HG03139 (cell line): Measurements from ENCODE around the gene CLEC6A.
A peak's percentile ranks its signal among the peaks of the same experiment; 100 is the strongest.
"Not testable (repeated sequence)": the region's sequence is repeated elsewhere in the genome, so short reads cannot be mapped to it uniquely, and the experiment has no call there.

Experiments used
- ATAC-seq: cut with Tn5 transposase; IDR thresholded peaks from one replicate; pipeline ENCODE4 v1.9.1; 2021; ENCODE audit not compliant: unreplicated experiment

CLEC6A gene

DNA sequence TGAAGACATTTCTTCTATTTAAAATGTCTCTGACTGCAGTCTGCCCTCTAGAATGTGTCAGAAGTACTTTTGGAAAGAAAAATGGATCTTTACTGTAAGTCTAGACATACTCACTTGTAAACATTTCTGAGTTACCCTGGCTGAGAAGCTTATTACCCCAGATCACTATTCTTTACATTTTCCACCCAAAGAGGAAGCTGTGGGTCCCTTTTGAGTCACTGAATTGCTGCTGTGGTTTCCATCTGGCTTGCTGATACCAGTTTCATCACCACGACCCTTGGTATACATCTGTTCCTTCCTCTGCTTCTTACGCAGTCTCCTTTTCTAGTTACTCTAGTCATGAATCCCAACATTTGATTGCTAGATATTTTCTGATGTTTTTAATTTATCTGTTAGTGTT is 37.3 kb downstream of the CLEC6A start:
- ATAC-seq, result peak; percentile 97

GRCh38 chr12:8495671-8496070 is 39.9 kb downstream of the CLEC6A start:
- ATAC-seq, result not testable (repeated sequence)

GRCh38 chr12:8496074-8496473 is 40.3 kb downstream of the CLEC6A start:
- ATAC-seq, result not testable (repeated sequence)

DNA sequence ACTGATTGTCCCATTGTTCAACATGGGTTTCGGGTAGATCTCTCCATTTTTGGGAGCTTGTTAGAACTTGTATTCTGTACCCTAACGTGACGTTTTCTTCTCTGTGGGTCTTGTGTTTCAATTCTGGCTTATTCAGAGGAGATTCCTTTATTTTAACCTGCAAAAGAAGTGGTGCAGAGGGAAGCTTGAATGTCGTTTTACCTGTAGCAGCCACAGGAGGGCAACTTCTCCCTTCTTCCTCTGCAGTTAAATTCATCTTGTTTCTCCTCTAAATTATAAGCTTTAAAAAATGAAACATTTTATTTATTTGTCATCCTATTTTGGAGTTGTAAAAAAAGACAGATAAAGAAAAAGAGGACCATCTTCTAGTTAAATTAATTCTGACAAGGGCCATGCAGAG is 43.9 kb downstream of the CLEC6A start:
- ATAC-seq, result no peak

DNA sequence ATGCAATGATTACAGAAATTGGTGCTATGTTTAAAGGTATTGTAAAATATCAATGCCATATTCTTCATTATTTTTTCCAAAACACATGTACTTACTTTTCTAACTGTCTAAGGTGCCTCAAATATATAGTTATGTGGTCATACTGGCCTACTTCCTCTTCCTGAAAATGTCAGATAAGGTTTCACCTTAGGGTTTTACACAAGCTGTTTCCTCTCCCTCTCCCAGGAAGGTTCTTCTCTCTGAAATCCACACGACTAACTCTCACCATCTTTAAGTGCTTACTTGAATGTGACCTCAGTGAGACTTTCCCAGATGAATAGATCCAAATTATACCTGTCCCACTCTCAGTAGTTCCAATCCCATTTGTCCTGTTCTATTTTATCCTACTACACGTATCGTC is 46.0 kb downstream of the CLEC6A start:
- no peak for ATAC-seq

DNA sequence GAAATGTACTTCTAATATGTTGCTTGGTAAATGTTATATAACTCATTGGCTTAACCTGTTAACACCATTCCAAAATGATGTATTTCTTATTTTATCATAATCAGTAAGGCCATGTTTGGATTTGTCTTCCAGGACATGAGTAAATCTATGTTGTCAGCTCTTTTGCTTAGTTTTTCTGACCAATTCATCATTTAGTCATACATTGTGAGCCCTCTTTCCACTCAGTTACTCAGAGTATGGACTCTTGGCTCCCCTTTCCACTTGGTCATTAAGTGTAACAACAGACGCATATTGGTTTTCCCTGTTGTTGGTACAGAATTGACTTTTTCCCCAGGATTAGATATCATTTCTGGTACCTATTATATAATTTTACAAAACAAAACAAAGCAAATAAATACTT is 48.6 kb downstream of the CLEC6A start:
- ATAC-seq, result no peak

- no peak for ATAC-seq
Measured at GRCh38 chr12:8507596-8507995, 51.8 kb downstream of the CLEC6A start.

DNA sequence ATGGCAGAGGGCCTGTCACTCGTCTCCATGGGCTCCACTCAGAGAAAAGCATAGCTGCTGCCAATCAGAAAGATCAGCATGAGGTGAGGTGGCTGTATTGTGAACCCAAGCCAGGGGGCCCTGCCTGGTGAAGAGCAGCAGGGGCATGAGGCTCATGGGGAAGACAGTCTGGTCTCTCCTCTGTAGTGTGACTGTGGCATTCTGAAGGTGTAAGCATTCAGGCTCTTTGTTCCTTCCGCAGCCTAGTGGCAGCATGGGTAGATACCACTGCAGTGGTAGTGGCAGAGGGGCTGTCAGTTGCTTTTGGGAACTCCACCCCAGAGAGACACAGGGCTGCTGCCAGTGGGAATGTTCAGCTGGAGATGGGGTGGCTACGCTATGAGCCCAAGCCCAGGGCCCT is 52.5 kb downstream of the CLEC6A start:
- ATAC-seq, result no peak

DNA sequence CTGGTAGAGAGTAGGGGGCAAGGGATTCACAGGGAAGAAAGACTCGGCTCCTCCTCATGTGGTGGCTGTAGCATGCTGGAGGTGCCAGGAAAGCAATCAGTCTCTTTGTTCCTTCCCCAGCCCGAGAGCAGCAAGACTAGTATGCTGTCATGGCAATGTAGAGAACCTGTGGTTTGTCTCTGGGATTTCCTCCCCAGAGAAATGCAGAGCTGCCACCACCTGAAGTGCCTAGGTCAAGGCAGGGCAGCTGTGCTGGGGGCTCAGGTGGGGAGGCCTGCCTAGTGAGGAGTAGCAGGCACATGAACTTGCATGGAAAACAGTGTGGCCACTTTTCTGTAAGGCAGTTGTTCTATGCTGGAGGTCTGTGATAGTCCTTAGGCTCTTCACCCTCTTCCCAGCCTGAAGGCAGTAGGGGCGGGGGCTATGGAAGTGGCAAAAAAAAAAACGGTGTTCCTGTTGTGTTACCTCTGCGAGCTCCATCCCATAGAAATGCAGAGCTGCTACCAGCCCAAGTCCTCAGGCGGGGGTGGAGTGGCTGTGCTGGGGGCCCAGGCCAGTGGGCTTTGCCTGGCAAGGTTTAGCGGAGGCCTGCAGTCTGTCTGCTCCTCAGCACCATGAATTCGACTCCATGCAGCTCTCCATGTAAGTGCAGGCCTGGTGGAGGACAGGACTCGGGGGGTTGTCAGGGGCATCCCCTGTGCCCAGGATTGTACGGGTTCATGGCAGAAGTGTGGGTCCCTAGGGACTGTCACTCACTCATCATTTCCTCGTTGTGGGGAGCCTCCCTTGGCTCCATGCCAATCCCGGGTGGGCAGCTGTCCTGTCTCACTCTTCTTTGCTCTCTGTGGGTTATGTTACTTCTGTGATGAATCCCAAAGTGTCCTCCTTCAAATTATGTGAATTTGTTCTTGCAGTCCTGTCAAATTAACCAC is 53.4 kb downstream of the CLEC6A start:
- ATAC-seq, result no peak

GRCh38 chr12:8513256-8513655 is 57.5 kb downstream of the CLEC6A start, which contains the start of gene CLEC4D:
Gene CLEC4D (plus strand): TSS chr12:8513503. CDS start chr12:8513733, 230 bp downstream.
- no peak for ATAC-seq

DNA sequence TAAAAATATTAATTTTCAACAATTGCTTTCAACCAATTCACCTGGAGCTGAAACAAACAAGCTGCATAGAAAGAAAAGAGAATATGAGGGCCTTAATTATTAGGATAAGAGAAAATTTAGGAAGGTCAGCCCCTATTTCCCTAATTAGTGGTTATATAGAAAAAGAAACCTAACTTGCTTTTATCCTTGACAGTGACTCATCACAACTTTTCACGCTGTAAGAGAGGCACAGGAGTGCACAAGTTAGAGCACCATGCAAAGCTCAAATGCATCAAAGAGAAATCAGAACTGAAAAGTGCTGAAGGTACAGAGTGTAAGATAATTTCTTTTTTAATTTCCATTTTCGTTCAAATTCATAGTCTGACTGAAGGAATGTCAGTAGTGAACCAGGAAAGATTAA is 62.2 kb downstream of the CLEC6A start:
- ATAC-seq, result no peak

DNA sequence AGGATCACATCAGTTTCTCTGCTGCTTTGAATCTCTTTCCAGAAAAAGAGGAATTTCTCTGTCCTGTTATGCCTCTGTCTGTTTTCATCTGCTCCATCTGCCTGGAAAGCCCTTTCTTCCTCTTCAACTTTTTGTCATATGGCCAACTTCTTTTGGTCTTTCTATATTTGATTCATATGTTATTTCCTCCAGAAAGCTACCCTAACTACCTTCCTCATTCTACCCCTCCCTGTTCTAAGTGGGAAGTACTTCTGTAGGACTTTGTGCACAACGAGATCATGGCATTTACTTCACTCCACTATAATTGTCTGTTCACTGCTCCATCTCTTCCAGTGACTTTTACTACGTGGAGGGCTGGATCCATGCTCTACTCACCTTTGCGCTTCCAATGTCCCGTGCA is 63.4 kb downstream of the CLEC6A start:
- no peak for ATAC-seq

DNA sequence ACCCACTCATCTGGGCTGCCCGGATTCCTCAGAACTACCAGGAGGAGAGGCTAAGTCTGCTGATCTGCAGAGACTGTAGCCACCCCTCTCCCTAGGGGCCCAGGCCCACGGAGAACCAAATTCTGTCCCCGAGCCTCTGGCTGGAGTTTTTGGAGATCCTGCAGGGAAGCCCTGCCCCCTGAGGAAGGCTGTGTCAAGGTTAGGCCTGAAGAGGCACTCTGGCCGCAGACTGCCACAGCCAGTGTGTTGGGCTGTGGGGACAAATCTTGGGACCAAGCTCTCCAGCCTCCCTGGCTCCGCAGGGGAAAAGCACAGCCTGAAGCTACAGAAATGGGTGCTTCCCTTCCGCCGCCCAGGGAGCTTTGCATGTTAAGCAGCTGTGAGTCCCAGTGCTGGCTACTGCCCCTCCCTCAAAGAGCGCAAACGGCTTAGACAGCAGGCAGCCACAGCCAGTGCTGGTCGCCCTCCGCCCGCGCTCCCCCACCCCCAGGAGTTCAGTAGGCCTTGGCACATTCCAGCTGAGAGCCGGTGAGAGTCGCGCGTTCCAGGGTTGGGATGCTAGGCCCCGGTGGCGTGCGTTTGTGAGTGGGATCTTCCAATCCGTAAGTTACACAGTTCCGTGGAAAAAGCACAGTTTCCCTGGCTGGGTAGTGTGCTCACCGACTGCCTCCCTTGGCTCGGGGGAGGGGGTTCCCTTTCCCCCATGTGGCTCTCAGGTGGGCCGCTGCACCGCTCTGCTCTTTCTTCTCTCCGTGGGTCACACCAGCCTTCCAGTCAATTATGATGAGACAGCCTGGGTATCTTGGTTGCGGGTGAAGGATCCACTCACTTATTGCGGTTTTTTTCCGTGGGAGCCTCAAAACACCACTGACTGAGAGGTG is 71.7 kb downstream of the CLEC6A start:
- ATAC-seq, result no peak
